ENCODE measurements around the gene MYH9.

MYH9 gene

GRCh38 chr22:36343720-36344105 lies 44.1 kb downstream of the MYH9 start:
- ChIA-PET CTCF (no interaction called here), POLR2A (ENCODE audit: low non-redundant PET) (no interaction called here)
- peak overlapping the region; percentile 78 for H3K27ac ChIP-seq
- TF ChIP-seq, protein P1, sequence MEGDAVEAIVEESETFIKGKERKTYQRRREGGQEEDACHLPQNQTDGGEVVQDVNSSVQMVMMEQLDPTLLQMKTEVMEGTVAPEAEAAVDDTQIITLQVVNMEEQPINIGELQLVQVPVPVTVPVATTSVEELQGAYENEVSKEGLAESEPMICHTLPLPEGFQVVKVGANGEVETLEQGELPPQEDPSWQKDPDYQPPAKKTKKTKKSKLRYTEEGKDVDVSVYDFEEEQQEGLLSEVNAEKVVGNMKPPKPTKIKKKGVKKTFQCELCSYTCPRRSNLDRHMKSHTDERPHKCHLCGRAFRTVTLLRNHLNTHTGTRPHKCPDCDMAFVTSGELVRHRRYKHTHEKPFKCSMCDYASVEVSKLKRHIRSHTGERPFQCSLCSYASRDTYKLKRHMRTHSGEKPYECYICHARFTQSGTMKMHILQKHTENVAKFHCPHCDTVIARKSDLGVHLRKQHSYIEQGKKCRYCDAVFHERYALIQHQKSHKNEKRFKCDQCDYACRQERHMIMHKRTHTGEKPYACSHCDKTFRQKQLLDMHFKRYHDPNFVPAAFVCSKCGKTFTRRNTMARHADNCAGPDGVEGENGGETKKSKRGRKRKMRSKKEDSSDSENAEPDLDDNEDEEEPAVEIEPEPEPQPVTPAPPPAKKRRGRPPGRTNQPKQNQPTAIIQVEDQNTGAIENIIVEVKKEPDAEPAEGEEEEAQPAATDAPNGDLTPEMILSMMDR (conservative IDR thresholded peaks at IDR 0.05; ENCODE audit: low read depth) = no peak
- DNase-seq (ENCODE audit: low spot score) = no peak

DNA sequence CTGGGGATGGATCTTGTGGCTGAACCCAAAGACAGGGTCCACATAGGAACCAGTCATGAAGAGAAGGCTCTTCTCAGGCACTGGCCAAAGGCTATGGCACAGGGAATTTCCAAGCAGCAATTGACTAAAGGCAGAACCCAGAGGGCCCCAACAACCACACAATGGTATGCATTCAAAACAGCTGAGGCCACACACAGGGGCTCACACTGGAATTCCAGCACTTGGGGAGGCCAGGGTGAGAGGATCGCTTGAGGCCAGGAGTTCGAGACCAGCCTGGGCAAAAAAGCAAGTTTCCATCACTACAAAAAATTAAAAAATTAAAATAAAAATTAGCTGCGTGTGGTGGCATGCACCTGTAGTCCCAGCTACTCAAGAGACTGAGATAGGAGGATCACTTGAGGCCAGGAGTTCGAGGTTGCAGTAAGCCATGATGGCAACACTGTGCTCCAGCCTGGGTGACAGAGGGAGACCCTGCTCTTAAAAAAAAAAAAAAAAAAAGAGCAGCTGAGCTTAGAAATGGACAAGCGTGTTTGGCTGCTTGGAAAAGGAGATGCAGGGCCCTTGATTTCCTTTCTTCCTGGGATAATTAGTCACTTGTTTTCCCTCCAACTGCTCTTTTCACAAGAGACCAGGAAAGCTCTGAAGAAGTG lies 44.6 kb downstream of the MYH9 start:
- no peak for DNase-seq (ENCODE audit: low spot score)
- CTCF ChIA-PET = no interaction called here
- POLR2A ChIA-PET (ENCODE audit: low non-redundant PET) = no interaction called here

GRCh38 chr22:36341640-36342041 lies 46.1 kb downstream of the MYH9 start:
- no peak for DNase-seq (ENCODE audit: low spot score)
- H3K27ac ChIP-seq = peak overlapping the region; percentile 64
- CTCF ChIA-PET = no interaction called here
- POLR2A ChIA-PET (ENCODE audit: low non-redundant PET) = no interaction called here
- TF ChIP-seq, protein P1 (conservative IDR thresholded peaks at IDR 0.05; ENCODE audit: low read depth) = no peak

More for the DNA sequence above, 44.6 kb downstream of the MYH9 start:
- TF ChIP-seq, protein P1 (conservative IDR thresholded peaks at IDR 0.05; ENCODE audit: low read depth) = no peak
- H3K27ac ChIP-seq = peak overlapping the region; percentile 78

DNA sequence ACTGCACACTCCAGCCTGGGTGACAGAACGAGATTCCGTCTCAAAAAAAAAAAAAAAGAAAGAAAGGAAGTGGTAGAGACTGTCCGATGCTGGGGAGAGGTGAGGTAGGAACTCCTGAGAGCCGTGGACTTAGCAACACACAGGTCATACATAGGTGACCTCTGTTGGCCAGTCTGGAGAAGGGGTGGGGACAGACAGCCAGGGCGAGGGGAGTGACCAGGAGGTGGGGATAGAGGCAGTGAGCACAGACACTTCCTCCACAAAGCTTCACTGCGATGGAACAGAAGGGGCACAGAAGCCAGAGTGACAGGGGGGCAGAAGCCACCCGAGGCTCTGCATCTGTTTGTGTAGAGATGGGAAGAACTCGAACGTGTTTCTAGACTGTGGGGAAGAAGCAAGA lies 47.1 kb downstream of the MYH9 start:
- ChIA-PET POLR2A (ENCODE audit: low non-redundant PET) (no interaction called here), CTCF (no interaction called here)
- H3K27ac ChIP-seq = peak overlapping the region; percentile 64
- TF ChIP-seq, protein P1 (conservative IDR thresholded peaks at IDR 0.05; ENCODE audit: low read depth) = no peak
- DNase-seq (ENCODE audit: low spot score) = no peak

GRCh38 chr22:36339171-36340065 lies 48.3 kb downstream of the MYH9 start:
- CTCF ChIA-PET = interaction anchor here (0.7 kb wide), 1 partner anchor 423 kb away, joined by 3 read pairs; no protein-coding TSS in a partner anchor
- no peak for DNase-seq (ENCODE audit: low spot score)
- no peak overlapping the region for H3K27ac ChIP-seq
- TF ChIP-seq, protein P1 (conservative IDR thresholded peaks at IDR 0.05; ENCODE audit: low read depth) = no peak
- POLR2A ChIA-PET (ENCODE audit: low non-redundant PET) = interaction anchor here (0.6 to 1.2 kb wide), 2 partner anchors 48 to 247 kb away, joined by 3 to 6 read pairs; partner anchors contain the start of gene MYH9

GRCh38 chr22:36337365-36338130 lies 50.2 kb downstream of the MYH9 start:
- peak overlapping the region; percentile 100 for H3K27ac ChIP-seq
- TF ChIP-seq, protein P1 (conservative IDR thresholded peaks at IDR 0.05; ENCODE audit: low read depth) = no peak
- no peak for DNase-seq (ENCODE audit: low spot score)
- ChIA-PET POLR2A (ENCODE audit: low non-redundant PET) (no interaction called here), CTCF (interaction anchor here (0.9 kb wide), 1 partner anchor 133 kb away, joined by 4 read pairs; no protein-coding TSS in a partner anchor)
